HG02610 (cell line): ENCODE data around the gene C19orf38.

ENCODE experiments used
- ATAC-seq: cut with Tn5 transposase; IDR thresholded peaks from one replicate; pipeline ENCODE4 v1.9.1; 2021; ENCODE audit warnings: mild to moderate bottlenecking, moderate library complexity; ENCODE audit not compliant: unreplicated experiment

The C19orf38 gene

GRCh38 chr19:10896851-10897526 is 48.8 kb downstream of the C19orf38 start:
- no peak for ATAC-seq

- no peak for ATAC-seq
Observed at GRCh38 chr19:10898633-10899032, 50.4 kb downstream of the C19orf38 start.

GRCh38 chr19:10899151-10899653 is 51.0 kb downstream of the C19orf38 start:
- ATAC-seq, result no peak

- no peak for ATAC-seq
Observed at GRCh38 chr19:10907925-10908324, 59.7 kb downstream of the C19orf38 start.

- ATAC-seq, result no peak
Observed at GRCh38 chr19:10908380-10908960, 60.3 kb downstream of the C19orf38 start.

GRCh38 chr19:10911579-10912363 is 63.6 kb downstream of the C19orf38 start:
- ATAC-seq, result no peak

GRCh38 chr19:10912619-10913018 is 64.4 kb downstream of the C19orf38 start:
- no peak for ATAC-seq

- no peak for ATAC-seq
Observed at GRCh38 chr19:10913716-10914340, 65.6 kb downstream of the C19orf38 start.

GRCh38 chr19:10915130-10916091 is 67.2 kb downstream of the C19orf38 start:
- no peak for ATAC-seq

- ATAC-seq, result no peak
Observed at GRCh38 chr19:10916602-10917001, 68.4 kb downstream of the C19orf38 start.

- ATAC-seq, result no peak
Observed at GRCh38 chr19:10918359-10918758, 70.1 kb downstream of the C19orf38 start.
